KBM-7 (cell line): ENCODE measurements around the gene TREX2.

ENCODE experiments used
- DNase-seq: peaks from one replicate; pipeline ENCODE4 v3.0.0-alpha.2; 2015
- in situ Hi-C: fragments of 300-500 bp; cut with MboI; formaldehyde crosslinking; loops from 2 replicates; pipeline ENCODE4 v1.14.3; 2020; ENCODE audit warnings: low sequenced_read_pairs, low pct_unique_long_range_greater_than_20kb, mixed read lengths

Gene TREX2

DNA sequence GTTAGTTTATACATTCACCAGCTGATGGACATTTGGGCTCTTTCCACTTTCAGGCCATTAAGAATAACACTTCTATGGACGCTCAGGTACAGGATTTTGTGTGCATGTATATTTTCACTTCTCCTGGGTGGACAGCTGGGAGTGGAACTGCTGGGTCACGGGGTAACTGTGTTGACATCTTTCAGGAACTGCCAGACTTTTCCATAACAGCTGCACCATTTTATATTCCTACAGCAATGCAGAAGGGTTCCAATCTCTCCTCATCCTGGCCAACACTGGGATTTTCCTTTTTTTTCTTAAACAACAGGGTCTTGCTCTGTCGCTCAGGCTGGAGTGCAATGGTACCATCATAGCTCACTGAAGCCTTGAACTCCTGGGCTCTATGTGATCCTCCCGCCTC, 12.6 kb upstream of the TREX2 start:
- DNase-seq, result no peak
- in situ Hi-C loops, result no loop called here

DNA sequence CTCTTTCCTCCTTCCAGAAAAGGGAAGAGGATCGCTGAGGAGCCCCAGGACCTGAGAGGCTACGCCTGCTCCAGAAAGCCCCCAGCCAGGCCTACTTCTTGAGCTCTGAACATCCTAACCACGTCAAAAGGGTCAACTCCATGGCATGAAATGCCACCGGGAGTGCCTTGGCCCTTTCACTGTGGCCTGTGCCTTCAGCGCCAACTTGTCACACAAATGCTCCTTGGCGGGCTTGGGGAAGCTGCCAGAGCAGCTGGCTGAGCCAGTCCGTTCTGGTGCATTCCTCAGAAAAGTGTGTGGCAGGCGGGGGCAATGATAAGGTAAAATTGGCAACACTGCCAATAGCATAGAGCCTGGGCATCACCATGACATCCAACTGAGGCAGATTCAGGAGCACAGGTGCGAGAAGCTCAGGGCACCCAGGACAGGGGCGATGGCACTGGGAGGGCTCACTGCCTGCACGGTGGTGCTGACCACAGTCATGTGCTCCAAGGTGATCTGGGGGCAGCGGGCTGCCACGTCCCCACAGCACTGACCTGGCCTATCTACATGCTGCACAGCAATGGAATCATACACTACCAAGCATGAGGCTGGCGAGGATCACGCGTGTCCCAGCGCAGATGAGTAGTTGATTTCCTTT, 12.1 kb upstream of the TREX2 start:
- no peak for DNase-seq
- in situ Hi-C loops, result no loop called here

DNA sequence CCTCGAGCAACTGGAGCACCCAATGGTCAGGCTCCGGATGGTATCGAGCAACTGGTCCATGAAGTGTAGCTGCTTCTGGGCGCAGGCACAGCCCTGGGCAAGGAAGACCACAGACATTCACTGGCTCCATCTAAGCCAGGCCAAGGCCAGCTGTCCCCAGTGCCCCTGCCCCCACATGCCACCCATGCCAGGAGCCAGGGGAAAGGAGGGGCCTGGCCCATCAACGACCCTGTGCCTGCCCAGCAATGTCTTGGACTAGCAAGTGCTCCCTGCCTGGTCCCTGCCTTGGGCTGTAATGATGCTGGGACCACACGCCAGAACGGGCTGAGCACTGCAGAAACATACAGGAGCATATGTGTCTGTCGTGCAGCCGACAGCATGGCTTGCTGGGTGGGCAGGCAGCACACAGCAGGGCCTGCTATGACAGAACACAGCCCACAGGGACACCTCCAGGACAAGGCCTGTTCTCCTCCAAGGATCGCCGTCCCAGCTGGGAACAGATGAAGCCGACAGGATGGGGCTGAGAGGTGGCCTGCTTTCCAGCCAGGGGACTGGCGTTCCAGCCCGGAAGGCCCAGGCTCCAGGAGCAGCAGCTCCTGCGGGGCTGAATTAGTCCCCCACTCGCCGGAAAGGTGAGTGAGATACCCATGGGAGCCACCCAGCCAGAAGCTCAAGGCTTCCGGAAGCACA, 11.4 kb upstream of the TREX2 start:
- in situ Hi-C loops, result no loop called here
- no peak for DNase-seq

GRCh38 chrX:153456704-153457103, 10.8 kb upstream of the TREX2 start:
- in situ Hi-C loops, result no loop called here
- DNase-seq, result no peak

GRCh38 chrX:153456161-153456560, 10.3 kb upstream of the TREX2 start:
- in situ Hi-C loops, result no loop called here
- DNase-seq, result no peak

- DNase-seq, result no peak
- in situ Hi-C loops, result no loop called here
Measured at GRCh38 chrX:153455571-153455970, 9.7 kb upstream of the TREX2 start.

DNA sequence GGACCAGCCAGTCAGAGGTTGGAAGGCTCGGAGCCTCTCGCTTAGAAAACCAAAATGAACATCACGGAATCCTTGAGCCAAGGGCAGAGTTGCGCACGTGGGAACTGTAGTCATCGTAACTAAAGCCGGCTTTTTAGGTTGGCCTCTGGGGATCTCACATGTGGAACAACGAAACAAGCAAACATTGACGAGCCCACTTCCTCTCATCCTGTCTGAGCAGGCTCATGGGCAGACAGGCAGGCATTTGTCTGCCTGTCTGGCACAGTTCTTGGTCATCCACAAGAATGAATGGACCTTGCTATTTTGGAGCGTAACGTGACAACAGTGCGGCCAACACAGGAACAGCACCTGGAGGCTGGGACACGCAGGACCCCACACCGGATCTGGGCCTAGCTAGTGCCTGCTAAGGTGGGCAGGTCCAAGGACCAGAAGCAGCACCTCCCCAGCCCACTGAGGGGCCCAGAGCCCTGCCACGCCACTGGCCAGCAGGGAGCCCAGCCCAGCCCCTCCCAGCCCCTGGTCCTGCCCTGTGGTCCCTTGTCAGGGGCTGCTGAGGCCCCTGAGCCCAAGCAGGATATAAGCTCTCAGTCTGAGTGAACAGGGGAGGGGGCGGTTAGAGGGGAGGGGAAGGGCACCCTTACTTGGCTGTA, 9.2 kb upstream of the TREX2 start:
- in situ Hi-C loops, result no loop called here
- DNase-seq, result no peak

- in situ Hi-C loops, result no loop called here
- no peak for DNase-seq
Measured at GRCh38 chrX:153450949-153451277, 5.1 kb upstream of the TREX2 start.

GRCh38 chrX:153450114-153450948, 4.5 kb upstream of the TREX2 start:
- in situ Hi-C loops, result no loop called here
- DNase-seq, result no peak

DNA sequence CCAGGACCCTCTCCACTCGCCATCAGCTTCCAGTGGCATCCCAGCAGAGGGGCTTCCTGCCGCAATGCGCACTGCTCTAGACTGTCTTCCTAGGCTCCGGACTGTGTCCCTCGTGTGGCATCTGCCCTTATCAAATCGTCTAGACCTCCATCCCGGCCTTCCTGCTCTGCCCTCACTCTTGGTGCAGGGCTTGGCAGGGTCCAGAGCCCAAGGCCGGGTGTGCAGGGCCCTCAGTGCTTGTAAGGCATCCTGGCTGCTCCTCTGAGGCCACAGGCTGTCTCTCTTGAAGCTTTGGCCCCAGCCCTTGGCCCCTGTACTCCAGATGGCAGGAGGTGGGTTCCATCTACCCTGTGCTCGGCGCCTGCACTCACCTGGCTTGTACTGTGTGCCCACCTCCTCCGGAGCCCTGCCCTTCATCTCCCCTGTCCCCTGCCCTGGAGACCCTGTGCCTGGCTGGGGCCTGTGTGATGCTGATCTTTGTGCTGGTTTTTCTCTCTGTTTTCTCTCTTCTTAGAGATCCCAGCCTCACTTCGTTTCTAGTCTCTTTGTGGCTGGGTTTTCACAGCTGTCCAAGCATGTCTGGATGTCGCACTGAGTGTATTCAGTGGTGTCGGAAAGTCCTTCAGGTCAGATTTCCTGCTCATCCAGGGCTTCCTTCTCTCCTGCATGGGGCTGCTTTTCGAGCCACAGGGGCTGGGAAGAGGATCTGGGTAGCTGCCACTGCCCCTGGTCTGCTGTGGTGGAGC, 3.7 kb upstream of the TREX2 start:
- in situ Hi-C loops, result no loop called here
- DNase-seq, result no peak

GRCh38 chrX:153448556-153449367, 2.9 kb upstream of the TREX2 start:
- DNase-seq, result no peak

DNA sequence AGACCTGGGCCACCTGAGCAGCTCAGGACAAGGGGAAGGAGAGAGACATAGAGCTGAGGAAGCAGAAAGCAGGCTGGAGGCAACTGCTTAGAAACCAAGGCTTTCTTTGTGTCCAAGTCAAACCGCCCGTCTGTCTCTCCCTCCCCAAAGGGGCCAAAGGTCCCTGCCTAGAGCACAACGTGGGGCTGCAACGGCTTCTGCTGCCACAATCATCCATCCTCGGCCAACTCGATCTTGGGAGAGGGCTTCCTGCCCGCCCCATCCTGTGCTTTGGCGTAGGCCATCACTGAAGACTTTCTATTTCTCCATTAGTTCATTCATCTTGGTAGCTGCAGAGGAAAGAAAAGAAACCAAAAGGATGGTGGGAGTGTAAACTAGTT, 1.7 kb upstream of the TREX2 start:
- in situ Hi-C loops, result no loop called here
- no peak for DNase-seq

More at GRCh38 chrX:153448556-153449367, 2.9 kb upstream of the TREX2 start:
- in situ Hi-C loops, result no loop called here

DNA sequence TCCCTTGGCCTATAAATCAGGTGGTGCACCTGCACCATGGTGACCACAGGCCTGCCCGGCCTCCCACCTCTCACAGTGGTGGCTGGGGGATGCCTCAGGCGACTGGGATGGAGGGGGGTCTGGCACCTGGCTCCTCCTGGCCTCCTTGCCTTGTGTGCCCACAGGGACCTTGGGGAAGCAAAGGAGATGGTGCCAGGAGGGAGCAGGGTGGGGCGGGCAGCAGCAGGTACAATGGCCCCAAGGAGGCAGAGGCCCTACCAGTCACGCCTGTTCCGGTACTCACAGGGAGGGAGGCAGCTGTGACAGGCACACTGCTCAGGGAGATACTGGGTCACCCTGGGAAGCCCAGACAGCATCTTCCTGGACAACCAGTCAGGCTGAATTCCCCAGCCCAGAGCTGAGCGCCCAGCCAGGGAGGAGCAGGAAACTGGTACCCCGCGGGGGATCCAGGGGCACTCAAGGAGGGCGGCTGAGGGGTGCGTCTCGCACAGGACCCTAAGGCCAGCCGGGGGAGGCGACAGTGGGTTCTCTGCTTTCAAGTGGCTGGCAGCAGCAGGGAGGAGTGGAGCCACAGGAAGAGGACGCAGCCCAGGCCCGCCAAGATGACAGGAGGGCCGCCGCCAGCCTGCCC, 1.2 kb upstream of the TREX2 start:
- DNase-seq, result no peak
- in situ Hi-C loops, result no loop called here

DNA sequence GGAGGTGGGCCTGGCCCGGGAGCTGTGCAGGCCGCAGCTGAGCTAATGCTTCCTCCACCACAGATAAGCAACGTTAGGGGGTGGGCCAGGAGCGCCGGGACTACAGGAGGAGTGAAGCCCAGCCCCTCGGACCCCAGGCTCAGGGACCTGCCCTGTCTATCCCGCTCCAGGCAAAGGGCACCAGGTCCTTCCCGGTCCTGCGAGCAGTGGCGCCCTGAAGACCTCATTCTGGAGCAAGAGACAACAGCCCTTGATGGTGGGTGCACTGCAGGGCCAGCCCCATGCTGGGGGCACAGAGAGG, 730 bp upstream of the TREX2 start:
- no peak for DNase-seq
- in situ Hi-C loops, result no loop called here

GRCh38 chrX:153445106-153445855, 575 bp downstream of the TREX2 start:
- in situ Hi-C loops, result no loop called here
- no peak for DNase-seq

- no peak for DNase-seq
- in situ Hi-C loops, result no loop called here
Measured at GRCh38 chrX:153444333-153445011, 1.4 kb downstream of the TREX2 start.
